OCI-LY7 (cell line): ENCODE data around the gene NDOR1. TPM values are rescaled to one million over a fixed set of nuclear protein-coding genes. Genes with fewer than 3 reads are reported as not detected.

Experiments
- BruUV-seq: library from RNA; stranded (reverse); fragments of 400-500 nt; replicated peaks from 2 replicates; lab custom pipeline; 2021; lab: Mats Ljungman, UMichigan
- CTCF ChIA-PET: fragments of 300-600 bp; sonication (Branson Sonifier 250); formaldehyde crosslinking; loops from one replicate; lab custom pipeline; 2022; ENCODE audit warnings: antibody characterized with exemption; ENCODE audit not compliant: unreplicated experiment; lab: Charles Lee
- POLR2A ChIA-PET: fragments of 300-600 bp; sonication (Branson Sonifier 250); formaldehyde crosslinking; loops from one replicate; lab custom pipeline; 2022; ENCODE audit warnings: antibody characterized with exemption; lab: Charles Lee
- DNase-seq: peaks from one replicate; pipeline ENCODE4 v3.0.0-alpha.2; 2015; ENCODE audit warnings: low spot score
- H2AFZ ChIP-seq: fragments of 200-600 bp; sonication (generic), shearing (Covaris generic); 2 replicates; pipeline ENCODE4 v1.6.1; 2014; ENCODE audit warnings: mild to moderate bottlenecking, antibody characterized with exemption, low read length, moderate library complexity
- H3K27ac ChIP-seq: fragments of 200-600 bp; sonication (generic); 2 replicates; pipeline ENCODE4 v1.5.1; 2014; ENCODE audit warnings: mixed run types, low read depth, mild to moderate bottlenecking, moderate library complexity, low read length, inconsistent platforms; ENCODE audit not compliant: poor library complexity, severe bottlenecking
- H3K36me3 ChIP-seq: fragments of 200-600 bp; sonication (generic); 2 replicates; pipeline ENCODE4 v1.6.1; 2014; ENCODE audit warnings: mild to moderate bottlenecking, antibody characterized with exemption, low read length, moderate library complexity, mixed read lengths; ENCODE audit not compliant: insufficient read depth
- H3K4me1 ChIP-seq: fragments of 200-600 bp; sonication (generic); 2 replicates; pipeline ENCODE4 v1.5.1; 2014; ENCODE audit warnings: mild to moderate bottlenecking, low read length; ENCODE audit not compliant: insufficient read depth, poor library complexity, severe bottlenecking
- H3K4me2 ChIP-seq: fragments of 200-600 bp; sonication (generic); 2 replicates; pipeline ENCODE4 v1.6.1; 2014; ENCODE audit warnings: mild to moderate bottlenecking, low read length
- H3K4me3 ChIP-seq: fragments of 200-600 bp; sonication (generic); 2 replicates; pipeline ENCODE4 v1.5.1; 2014; ENCODE audit warnings: mild to moderate bottlenecking, low read depth, low read length; ENCODE audit not compliant: poor library complexity, severe bottlenecking
- H3K79me2 ChIP-seq: fragments of 200-600 bp; sonication (generic); 2 replicates; pipeline ENCODE4 v1.6.1; 2016; ENCODE audit warnings: low read depth, mild to moderate bottlenecking, low read length, moderate library complexity, mixed read lengths; ENCODE audit not compliant: insufficient read depth
- H3K9me2 ChIP-seq: fragments of 200-600 bp; sonication (generic); 2 replicates; pipeline ENCODE4 v1.6.1; 2016; ENCODE audit warnings: mild to moderate bottlenecking, low read length, mixed read lengths; ENCODE audit not compliant: insufficient read depth
- H3K9me3 ChIP-seq: fragments of 200-600 bp; sonication (generic); 2 replicates; pipeline ENCODE4 v1.6.1; 2014; ENCODE audit warnings: mild to moderate bottlenecking, mixed run types, low read length, mixed read lengths
- H4K20me1 ChIP-seq: fragments of 200-600 bp; sonication (generic); 2 replicates; pipeline ENCODE4 v1.6.1; 2014; ENCODE audit warnings: mild to moderate bottlenecking, antibody characterized with exemption, low read length, moderate library complexity, mixed read lengths; ENCODE audit not compliant: insufficient read depth
- EZH2phosphoT487 ChIP-seq: fragments of 200-600 bp; sonication (generic); IDR thresholded peaks from 2 replicates; pipeline ENCODE4 v1.6.1; 2018; ENCODE audit warnings: low read depth, borderline replicate concordance, mild to moderate bottlenecking, mixed run types, antibody characterized with exemption, low read length, moderate library complexity, mixed read lengths
- intact Hi-C: fragments of 100-400 bp; cut with micrococcal nuclease; formaldehyde crosslinking; loops from one replicate; pipeline ENCODE4 v1.10.0; 2022; ENCODE audit not compliant: unreplicated experiment
- total RNA-seq, 2 experiments: library from RNA; depleted of rRNA in 1 of 2; stranded (reverse); fragments of >200 nt in 1 of 2; shearing (Covaris generic) in 1 of 2; gene quantifications; 2 replicates each; pipeline ENCODE4 v1.2.3, GENCODE V29; 2014 to 2022
- TF ChIP-seq, protein P1 (sequence below): fragments of 200-600 bp; sonication (generic); conservative IDR thresholded peaks from 2 replicates; pipeline ENCODE4 v1.5.1; 2014; ENCODE audit warnings: mild to moderate bottlenecking, antibody characterized with exemption, low read length, moderate library complexity, mixed read lengths

NDOR1 gene
- total RNA-seq, 2 experiments from 2014 or later, result 30.4 to 61.9 TPM

DNA sequence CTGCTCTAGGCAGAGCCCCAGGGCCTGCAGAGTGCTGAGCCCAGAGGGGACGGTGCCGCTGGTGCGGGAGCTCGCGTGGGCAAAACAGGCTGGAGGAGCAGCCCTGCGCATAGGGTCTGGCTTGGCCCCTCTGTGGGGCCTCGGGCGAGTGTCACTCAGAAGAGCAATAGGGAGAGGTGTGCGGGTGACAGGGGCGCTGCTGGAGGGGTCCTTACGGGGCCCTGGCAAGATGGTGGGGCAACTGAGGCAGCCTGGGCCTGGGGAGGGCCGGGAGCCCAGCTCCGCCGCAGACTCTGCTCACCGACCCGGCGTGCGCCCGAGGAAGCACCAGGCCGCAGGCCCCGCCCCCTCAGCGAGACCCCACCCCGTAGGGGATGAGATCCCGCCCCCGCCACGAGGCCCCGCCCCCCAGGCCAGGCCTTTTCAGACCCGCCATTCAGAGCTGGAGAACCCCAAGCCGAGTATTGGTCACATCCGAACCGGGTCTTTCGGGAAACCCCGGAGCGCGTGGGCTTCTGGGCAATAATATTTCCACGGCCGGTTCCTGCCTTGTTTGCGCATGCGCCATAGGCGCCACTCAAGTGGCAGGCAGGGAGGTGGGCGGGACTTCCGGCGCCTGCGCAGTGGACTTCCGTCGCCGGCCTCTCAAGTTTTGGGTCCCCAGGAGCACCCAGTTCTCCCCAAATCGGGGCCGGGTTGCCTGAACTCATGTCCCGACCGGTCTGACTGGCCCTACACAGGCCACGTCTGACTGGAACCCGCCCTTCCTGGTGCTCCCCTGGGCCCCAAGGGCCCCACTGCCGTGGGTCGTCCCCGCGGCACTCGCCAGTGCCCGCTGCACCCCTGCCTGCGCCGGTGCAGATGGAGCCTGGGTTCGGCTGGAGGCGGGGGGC is 17.8 kb downstream of the NDOR1 start:
- Histone ChIP-seq H3K4me3 (peak overlapping the region; percentile 91), H3K27ac (peak overlapping the region; percentile 65), H3K4me1 (peaks cover 26% of the 10 kb centered on the region), H2AFZ (peak overlapping the region; percentile 53), H4K20me1 (no peaks in the 10 kb centered on the region), H3K9me3 (no peaks in the 10 kb centered on the region), H3K4me2 (peak overlapping the region; percentile 98), H3K9me2 (no peaks in the 10 kb centered on the region), H3K79me2 (no peaks in the 10 kb centered on the region), H3K36me3 (peaks cover 8% of the 10 kb centered on the region; the same call in 1 of the 2 replicates)
- peak; percentile 100 for DNase-seq
- TF ChIP-seq, protein P1, sequence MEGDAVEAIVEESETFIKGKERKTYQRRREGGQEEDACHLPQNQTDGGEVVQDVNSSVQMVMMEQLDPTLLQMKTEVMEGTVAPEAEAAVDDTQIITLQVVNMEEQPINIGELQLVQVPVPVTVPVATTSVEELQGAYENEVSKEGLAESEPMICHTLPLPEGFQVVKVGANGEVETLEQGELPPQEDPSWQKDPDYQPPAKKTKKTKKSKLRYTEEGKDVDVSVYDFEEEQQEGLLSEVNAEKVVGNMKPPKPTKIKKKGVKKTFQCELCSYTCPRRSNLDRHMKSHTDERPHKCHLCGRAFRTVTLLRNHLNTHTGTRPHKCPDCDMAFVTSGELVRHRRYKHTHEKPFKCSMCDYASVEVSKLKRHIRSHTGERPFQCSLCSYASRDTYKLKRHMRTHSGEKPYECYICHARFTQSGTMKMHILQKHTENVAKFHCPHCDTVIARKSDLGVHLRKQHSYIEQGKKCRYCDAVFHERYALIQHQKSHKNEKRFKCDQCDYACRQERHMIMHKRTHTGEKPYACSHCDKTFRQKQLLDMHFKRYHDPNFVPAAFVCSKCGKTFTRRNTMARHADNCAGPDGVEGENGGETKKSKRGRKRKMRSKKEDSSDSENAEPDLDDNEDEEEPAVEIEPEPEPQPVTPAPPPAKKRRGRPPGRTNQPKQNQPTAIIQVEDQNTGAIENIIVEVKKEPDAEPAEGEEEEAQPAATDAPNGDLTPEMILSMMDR, result no peak
- no peak for TF ChIP-seq EZH2phosphoT487
- intact Hi-C loops, result loop anchor here (1.0 to 2.0 kb wide), 5 partner anchors 23 to 177 kb away; partner anchors contain the start of genes ANAPC2, NPDC1, SSNA1 and TPRN
- BruUV-seq, result no TSS peak
- ChIA-PET POLR2A (interaction anchor here (0.6 to 1.6 kb wide), 9 partner anchors 16 to 220 kb away, joined by 3 to 5 read pairs (median 3); partner anchors contain the start of genes SSNA1 and TUBB4B), CTCF (interaction anchor here (0.6 kb wide), 2 partner anchors 28 to 447 kb away, joined by 5 to 7 read pairs; no protein-coding TSS in a partner anchor)

DNA sequence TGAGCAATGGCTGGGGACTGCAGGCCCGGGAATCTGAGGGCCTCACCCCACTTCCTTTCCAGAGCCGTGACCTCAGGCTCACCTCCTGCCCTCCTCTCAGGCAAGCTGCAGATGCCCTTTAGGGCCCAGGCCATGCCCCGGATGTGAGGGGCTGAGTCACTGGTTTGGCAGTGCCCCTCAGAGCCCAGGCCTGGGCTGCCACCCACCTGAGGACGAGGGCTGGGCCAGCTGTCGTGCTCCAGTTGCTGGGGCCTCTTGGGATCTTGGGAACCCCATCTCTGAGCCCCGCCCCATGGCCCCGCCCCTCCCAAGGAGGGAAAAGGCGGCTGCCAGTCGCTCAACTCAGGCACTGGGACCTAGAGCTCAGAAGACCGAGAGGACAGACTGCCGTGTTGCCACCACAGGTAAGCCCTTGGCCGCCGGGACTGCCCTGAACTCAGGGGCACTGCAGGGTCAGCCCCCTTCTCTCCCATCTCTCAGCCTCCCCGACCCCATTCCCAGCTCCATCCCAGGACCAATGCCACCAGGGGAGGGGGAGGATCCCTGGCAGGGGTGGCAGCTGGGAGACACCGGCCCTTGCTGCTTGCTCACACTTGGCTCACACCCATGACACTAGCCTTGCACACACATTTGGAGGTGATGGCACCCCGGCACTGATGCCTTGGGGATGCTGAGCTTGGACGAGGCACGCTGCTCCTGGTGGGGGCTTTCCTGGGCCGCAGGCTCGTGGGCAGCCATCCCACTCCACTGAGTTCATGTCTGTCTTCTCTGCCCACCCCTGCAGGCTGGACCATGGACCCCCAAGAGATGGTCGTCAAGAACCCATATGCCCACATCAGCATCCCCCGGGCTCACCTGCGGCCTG is 19.6 kb downstream of the NDOR1 start, which contains the start of gene CYSRT1:
Gene CYSRT1 (plus strand): TSS at position 345 of the 865 bp plus-strand sequence. CDS start 448 bp downstream, at position 793.
- Histone ChIP-seq H3K27ac (peak within 1 kb of the TSS; percentile 65), H3K36me3 (no peaks in the 10 kb centered on the region), H3K4me1 (peaks cover 26% of the 10 kb centered on the region), H3K9me2 (no peaks in the 10 kb centered on the region), H3K4me3 (peak within 1 kb of the TSS; percentile 91), H3K79me2 (no peaks in the 10 kb centered on the region), H4K20me1 (no peaks in the 10 kb centered on the region), H3K9me3 (no peaks in the 10 kb centered on the region), H2AFZ (peak within 1 kb of the TSS; percentile 53; the same call in 1 of the 2 replicates), H3K4me2 (peak within 1 kb of the TSS; percentile 87)
- no peak for TF ChIP-seq EZH2phosphoT487
- TF ChIP-seq, protein P1, result no peak
- POLR2A ChIA-PET, result no interaction called here
- BruUV-seq, result no TSS peak
- CTCF ChIA-PET, result interaction anchor here (0.6 kb wide), 1 partner anchor 143 kb away, joined by 3 read pairs; no protein-coding TSS in a partner anchor
- DNase-seq, result no peak
- intact Hi-C loops, result no loop called here
